ENCODE measurements around the gene OOSP1.

GRCh38 chr11:59918480-59918879 is 19.8 kb upstream of the OOSP1 start:
- no peak for TF ChIP-seq POLR2A (IDR thresholded peaks at IDR 0.05)
- no peak for TF ChIP-seq CTCF (IDR thresholded peaks at IDR 0.05)
- no peak for TF ChIP-seq POLR2AphosphoS5 (IDR thresholded peaks at IDR 0.05)
- TF ChIP-seq EP300 (IDR thresholded peaks at IDR 0.05) = no peak
